Measurements from ENCODE around the gene LRTM1.

LRTM1 gene

GRCh38 chr3:54939557-54940300 is 11.9 kb upstream of the LRTM1 start:
- no peak for DNase-seq

GRCh38 chr3:54936561-54936960 is 8.7 kb upstream of the LRTM1 start:
- no peak for DNase-seq

- no peak for DNase-seq
Observed at GRCh38 chr3:54935869-54936268, 8.0 kb upstream of the LRTM1 start.

DNA sequence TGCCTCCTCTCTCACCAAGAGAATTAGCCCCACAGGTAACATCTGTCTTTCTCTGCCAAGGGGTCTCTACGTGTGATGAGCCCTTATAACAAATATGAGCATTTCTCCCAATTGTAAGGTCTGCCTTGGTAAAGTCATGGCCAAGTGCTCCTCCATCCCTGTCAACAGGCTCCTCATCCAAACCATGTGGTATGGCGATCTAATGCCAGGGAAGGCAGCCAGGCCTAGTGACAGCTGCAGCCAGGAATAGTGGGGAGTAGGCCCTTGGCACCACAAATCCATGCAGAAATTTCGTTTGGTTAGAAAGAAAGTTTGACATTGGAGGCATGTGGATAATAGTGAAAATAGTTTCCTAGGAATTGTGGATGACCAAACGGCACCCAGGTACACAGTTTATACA is 4.7 kb upstream of the LRTM1 start:
- no peak for DNase-seq

GRCh38 chr3:54931182-54931581 is 3.3 kb upstream of the LRTM1 start:
- no peak for DNase-seq

DNA sequence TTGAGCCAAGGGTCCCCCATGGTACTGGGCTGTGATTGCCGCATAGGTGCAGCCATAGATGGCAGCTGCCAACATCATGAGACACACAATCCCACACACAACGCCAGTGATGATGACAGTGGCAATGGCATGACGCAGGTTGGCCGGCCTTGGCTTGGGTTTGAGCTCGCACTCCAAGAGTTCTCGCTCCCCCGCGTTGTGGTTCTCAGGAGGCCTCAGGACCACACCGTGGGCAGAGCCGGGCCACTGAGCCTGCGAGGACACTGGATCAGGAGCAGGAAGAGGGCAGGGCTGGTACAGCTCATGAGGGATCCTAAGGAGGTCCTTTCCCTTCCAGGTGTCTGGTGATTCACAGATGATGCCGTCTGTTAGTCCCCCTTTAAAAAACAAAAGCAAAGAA is 9.3 kb downstream of the LRTM1 start:
- no peak for DNase-seq

GRCh38 chr3:54917862-54918261 is 10.0 kb downstream of the LRTM1 start:
- no peak for DNase-seq

- DNase-seq: no peak
Observed at GRCh38 chr3:54917174-54917573, 10.7 kb downstream of the LRTM1 start.

DNA sequence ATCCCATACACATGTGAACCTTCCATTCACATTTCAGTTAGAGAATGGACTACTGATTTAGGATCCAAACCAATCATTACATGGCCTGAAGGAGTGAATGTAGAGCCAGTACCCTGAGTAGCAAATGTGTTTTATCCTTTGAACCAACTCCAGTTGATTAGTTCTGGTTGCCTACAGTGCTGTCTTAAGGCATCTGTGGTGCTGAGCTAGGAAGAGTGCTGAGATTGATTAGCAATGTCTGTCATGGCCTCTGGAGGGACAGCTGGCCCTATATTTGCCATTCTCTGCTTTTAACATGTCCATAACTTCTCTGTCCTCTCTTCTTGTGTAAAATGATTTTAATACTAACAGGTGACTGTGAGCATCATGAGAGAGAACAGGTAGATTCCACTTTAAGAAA is 11.1 kb downstream of the LRTM1 start:
- DNase-seq: no peak

DNA sequence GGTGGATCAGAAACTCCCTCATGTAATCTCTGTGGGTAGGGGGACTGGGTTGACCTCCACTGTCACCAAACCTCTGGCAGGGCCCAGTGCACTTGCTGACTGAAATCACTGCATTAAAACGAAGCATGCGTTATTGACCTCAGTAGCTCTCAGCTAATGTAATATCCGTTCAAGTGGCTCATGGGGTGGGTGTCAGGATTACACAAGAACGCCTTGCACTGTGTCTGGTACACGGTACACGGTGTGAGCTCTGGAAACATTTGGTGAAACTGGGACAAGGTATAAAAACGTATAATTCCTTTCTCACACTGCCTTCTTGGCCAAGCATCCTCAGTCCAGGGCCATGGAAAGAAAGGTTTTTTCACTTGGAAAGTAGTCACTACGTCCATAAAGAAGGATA is 11.9 kb downstream of the LRTM1 start:
- DNase-seq: no peak

DNA sequence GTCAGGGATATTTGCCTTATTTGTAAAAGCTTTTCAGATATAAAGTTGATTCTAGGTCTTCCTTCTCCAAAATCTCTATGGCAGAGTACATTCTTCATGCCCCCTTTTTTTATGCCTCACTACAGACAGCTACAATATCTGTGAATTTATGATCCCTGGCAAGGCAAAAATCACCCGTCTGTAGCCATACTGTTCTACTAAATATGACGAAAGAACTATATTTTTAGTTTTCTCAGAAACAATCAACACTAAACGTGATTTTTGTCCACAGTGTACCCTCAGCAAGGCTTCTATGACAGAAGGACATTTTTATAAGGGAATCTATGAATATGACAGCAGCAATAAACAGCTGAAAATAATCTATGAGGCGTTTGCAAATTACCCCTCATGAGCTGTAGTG is 12.7 kb downstream of the LRTM1 start:
- DNase-seq: no peak

- DNase-seq: no peak
Observed at GRCh38 chr3:54914180-54914579, 13.7 kb downstream of the LRTM1 start.

GRCh38 chr3:54909191-54909590 is 18.7 kb downstream of the LRTM1 start:
- no peak for DNase-seq

- DNase-seq: no peak
Observed at GRCh38 chr3:54906763-54907162, 21.1 kb downstream of the LRTM1 start.

GRCh38 chr3:54905920-54906319 is 21.9 kb downstream of the LRTM1 start:
- DNase-seq: no peak

DNA sequence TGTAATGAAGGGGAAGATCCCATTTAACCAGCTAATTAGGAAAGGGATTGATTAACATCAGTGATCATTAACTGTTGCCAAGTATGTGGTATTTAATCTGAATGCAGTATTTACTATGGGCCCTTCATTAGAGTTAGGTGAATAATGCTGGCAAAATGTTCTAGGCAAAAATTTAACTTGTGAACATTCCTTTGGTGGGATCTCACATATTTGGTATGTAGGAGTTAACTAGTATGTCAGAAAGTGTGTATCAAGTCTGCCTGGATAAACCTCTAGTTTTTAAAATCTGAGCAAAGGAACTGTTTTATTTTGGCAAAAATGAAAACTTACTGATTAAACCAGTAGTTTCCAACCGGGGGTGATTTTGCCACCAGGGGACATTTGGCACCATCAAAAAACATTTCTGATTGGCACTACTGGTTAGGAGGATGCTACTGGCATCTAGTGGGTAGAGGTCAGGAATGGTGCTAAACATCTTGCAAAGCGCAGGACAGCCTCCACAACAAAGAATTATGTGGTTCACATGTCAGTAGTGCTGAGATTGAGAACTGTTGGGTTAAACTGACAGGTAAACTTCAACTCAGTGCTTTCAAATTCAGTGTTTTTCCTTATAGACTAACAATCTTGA is 22.5 kb downstream of the LRTM1 start:
- DNase-seq: no peak

GRCh38 chr3:54901906-54902685 is 25.8 kb downstream of the LRTM1 start:
- DNase-seq: no peak

DNA sequence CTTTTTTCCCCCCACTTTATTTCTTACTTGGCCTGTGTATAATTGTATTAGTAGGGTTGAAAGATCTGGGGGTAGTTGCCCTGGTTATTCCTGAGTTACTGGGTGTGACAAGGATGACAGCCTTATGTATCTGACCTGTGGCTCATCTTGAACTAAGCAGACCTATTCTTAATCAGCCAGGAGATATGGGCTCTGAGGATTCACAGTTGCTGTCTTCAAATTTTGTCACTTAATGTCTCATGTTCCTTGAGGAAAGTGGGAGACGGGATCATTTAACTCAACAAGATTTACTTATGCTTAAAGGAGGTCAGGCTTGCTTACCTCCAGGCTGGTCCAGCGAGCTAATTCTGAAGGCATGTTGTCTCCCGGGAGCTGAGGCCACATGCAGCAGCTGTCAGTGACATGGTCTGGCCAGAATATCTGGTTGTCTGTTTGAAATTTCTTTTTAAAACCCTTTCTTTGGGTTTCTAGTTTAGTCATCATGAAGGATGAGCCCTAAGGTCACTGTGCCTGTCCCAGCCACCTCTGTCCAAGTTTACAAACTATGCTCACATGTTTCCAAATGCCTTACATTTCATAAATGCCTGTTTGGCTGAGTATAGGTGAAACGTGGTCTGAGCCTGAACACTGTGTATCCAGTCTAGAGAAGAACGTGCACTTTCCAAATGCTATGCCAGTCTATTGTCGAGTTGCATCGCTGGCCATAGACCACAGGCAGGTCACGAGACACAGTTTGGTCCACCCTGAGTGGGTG is 26.8 kb downstream of the LRTM1 start:
- DNase-seq: no peak

DNA sequence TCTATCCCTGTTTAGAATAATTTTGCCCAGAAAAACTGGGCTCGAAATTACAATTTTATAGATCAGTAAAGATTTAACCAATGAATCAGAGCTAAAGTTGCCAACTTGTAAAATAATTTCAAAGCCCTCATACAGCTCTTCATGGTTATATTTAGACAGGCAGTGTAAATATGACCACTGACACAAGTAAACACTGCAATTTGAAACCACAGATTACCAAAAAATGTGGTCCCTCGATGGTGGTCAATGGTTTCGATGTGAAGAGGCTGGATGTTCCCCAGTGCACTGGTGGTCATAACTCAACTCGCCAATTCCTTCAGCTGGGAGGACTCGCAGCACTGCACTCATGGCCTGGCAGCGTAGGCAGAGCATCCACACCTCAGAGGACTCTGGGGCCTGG is 28.6 kb downstream of the LRTM1 start:
- no peak for DNase-seq

DNA sequence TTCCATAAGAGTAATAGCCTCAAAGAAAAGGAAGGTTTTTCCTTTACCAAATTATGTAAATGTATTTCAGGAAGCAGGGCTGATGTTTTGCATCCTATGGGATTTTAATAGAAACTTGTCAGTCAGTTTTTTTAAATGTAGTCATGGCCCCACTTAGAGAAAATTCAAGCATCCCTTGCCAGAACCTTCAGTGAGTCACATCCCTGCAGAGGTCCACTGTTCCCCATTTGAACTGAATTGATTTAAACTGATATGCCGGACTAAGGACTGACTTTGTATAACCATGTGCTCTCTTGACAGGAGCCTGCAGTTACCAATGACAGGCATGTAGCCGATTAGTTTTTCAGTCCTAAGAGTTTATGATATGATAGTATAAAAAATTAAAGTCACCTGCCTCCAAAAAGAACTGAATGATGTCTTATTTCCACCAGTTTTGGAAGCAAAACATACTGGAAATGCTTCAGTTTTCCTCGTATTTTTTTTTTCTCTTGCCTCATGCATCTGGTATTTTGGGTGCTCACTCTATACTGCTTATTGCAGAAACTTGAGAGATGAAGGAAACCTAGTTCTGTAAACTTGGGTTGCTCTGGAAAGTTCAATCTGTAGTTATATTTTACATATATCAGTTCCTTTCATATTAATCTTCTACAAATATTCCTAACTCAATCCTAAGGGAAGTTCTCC is 30.7 kb downstream of the LRTM1 start:
- no peak for DNase-seq

GRCh38 chr3:54895613-54896012 is 32.2 kb downstream of the LRTM1 start:
- DNase-seq: no peak

DNA sequence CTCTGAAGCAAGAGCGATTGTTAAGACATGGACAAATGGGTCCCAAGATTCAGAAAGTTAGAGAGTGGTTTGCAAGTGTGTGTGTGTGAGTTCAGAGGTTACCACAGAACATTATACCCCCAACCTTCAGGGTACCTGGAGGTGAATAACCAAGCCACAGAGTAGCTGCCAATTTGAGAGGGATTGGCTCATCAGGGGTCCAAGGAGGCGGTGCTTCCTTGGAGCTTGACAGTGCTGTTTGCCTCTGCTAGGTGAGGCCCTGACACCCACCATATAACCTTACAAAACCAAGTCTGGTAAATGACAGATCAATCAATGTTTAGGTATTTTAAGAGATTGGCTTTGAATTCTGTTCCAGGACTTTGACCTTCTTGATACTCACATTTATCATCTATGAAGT is 35.7 kb downstream of the LRTM1 start:
- DNase-seq: no peak

DNA sequence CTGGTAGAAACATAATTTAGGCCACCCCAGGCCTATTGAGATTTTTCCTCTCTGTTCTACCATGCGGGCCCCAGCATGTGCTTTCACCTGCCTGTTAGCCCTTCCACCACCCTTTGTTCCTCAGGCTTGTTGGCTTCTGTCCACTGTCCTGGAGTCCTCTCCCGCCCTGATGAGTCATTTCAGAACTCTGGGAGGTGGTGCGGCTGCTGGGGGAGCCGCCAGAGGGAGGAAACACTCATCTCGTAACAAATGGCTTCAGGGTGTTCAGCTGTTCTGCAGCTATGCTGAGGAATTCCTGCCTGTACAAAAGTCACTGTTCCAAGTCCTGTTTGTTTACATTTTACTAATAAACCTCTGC is 36.3 kb downstream of the LRTM1 start:
- peak in 2 of 3 donors; percentile 15 to 16 for DNase-seq
